M059J (cell line): ENCODE measurements around the gene STKLD1. TPM values are rescaled to one million over a fixed set of nuclear protein-coding genes. Genes with fewer than 3 reads are reported as not detected.
"Not testable (repeated sequence)": the region's sequence is repeated elsewhere in the genome, so short reads cannot be mapped to it uniquely, and the experiment has no call there.

Experiments
- DNase-seq: peaks from one replicate; pipeline ENCODE4 v3.0.0-alpha.2; 2012; ENCODE audit warnings: low read depth
- total RNA-seq: library from RNA; depleted of rRNA; stranded (reverse); fragments of >200 nt; shearing (Covaris generic); gene quantifications from 2 replicates; pipeline ENCODE4 v1.2.3, GENCODE V29; 2014; rRNA removed

Gene STKLD1
- total RNA-seq, 1 experiment from 2014 or later: not detected

DNA sequence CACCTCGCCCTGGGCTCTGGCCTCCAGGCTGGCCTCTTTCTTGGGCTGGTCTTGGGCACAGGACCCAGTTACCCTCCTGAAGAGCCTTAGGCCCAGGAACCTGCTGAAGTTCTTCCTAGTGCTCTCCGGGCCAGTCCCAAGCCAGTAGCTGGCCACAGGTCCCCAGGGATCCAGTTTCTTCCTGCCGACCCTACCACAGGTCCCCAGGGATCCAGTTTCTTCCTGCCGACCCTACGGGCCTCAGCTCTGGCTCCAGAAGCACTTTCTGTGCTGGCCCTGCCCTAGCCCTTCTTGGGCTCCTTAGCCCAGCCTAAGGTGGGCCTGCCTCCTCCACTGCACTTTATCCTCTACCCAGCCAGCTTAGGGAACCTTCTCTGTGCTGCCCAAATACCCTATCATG lies 65.4 kb downstream of the STKLD1 start:
- no peak for DNase-seq

DNA sequence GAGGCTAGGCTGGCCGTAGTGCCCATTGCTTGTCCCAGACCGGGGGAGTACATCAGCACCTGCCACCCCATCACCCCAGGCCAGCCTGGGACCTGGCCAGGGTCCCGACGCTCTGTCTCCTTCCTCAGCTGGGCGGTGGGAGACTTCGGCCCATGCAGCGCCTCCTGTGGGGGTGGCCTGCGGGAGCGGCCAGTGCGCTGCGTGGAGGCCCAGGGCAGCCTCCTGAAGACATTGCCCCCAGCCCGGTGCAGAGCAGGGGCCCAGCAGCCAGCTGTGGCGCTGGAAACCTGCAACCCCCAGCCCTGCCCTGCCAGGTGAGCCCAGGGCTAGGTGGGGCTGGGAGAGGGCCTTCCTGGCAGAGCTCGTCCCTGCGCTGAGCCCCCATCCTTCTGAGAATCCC lies 67.1 kb downstream of the STKLD1 start:
- no peak for DNase-seq

DNA sequence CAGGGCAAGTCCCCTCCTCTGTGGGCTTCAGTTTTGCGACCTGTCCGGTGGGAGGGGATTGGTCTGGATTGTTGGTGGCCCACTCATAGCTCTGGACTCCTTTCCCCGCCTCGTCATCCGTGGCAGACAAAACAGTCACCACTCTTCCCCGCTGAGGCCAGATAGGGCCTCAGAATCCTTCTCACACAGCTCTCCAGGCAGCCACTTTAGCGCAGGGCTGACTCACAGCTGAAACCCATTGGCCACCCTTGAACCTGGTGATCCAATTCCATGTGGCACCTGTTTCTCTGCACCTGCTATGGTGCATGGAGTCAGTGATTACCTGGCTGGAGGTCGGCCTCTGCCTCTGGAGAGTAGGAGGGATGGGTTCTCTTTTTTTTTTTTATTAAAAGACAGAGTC lies 67.8 kb downstream of the STKLD1 start:
- DNase-seq: peak; percentile 39

DNA sequence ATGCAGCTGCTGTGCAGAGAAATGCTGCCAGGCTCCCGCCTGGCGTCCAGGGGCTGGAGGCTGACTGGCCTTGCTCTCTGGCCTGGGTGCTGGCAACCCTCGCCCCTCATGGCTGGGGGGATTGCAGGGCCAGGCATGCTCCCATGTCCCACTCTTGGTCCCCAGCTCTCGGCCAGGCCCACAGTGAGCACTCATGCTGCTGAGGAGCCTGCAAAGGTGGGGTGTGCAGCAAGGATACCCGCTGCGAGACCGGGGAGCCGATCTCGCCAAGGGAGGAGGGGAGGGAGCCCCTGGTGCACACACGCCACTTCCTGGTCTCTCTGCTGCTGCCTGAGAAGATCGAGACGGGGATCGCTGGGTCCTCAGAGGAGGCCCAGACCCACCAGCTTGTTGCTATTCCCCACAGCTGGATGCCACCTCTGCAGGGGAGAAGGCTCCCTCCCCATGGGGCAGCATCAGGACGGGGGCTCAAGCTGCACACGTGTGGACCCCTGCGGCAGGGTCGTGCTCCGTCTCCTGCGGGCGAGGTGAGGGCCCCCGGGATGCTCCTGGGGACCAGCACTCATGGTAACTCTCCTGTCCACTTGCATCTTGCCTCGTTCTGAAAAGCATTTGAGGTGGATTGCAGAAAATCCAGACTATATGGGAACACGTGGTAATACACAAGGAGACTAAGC lies 69.3 kb downstream of the STKLD1 start:
- DNase-seq: no peak

DNA sequence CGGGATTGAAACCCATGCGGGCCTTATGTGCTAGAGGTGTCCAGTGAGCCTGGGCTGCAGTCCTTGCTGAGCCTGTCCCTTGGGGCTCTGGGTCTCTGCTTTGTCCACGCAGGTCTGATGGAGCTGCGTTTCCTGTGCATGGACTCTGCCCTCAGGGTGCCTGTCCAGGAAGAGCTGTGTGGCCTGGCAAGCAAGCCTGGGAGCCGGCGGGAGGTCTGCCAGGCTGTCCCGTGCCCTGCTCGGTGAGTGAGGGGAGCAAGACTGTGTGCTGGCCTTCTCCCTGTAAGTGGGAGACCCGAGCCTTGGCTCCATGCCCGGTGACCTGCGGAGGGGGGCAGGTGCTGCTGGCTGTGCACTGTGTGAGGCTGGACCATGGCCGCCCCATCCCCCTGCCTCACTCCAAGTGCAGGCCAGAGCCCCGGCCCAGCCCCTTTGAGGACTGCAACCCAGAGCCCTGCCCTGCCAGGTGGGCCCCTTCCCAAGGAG lies 72.4 kb downstream of the STKLD1 start:
- DNase-seq: peak; percentile 22

DNA sequence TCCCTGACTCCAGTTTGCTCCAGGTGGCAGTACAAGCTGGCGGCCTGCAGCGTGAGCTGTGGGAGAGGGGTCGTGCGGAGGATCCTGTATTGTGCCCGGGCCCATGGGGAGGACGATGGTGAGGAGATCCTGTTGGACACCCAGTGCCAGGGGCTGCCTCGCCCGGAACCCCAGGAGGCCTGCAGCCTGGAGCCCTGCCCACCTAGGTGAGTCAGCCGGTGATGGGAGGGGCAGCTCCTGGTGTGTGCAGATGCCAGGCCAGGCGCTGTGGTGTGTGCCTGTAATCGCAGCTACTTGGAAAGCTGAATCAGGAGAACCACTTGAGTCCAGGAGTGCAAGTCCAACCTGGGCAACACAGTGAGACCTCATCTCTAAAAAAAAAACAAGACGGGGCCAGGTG lies 73.6 kb downstream of the STKLD1 start:
- DNase-seq: peak; percentile 78

DNA sequence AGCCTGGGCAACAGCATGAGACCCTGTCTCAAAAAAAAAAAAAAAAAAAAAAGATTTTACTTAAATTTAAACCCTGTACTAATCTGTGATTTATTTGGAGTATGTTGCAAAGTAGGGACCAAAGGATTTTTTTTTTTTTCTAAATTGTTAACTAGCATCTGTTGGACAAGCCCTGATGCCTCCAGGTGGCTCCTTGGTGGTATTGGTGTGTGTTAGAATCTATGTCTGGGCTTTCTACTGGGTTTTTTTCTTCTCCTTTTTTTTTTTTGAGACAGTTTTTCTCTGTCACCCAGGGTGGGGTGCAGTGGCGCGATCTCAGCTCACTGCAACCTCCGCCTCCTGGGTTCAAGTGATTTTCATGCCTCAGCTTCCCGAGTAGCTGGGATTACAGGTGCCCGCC lies 75.7 kb downstream of the STKLD1 start:
- not testable (repeated sequence) for DNase-seq

DNA sequence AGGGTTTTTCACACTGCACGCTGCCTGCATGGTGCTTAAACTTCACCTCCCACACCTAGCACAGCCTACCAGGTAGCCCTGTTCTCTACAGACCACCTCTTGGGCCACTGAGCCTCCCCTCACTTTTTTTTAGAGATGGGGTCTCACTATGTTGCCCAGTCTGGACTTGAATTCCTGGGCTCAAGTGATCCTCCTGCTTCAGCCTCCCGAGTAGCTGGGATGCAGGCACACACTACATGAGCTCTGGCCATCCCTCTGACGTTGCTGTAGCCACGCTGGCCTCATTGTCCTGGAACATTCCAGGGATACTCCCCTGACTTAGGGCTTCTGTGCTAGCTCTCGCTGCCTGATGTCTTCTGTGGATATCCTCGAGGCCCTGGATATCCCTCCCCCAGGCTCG lies 76.4 kb downstream of the STKLD1 start:
- DNase-seq: no peak

DNA sequence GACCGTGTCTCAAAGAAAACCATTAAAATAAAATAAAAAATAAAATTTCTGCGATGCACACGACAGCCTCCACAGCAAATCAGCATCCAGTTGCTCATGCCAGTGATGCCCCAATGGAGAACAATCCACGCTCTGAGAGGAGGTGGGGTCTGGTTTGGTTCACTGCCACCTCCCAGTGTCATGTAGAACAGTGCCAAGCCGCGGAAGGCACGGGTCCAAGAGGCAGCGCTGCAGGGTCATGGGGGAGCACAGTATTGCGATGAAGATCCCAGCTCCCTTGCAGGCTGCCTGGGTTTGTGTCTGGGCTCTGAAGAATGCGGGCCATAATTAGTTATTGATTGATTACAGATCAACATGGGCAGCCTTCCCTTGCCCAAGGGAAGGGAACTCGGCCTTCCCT lies 77.5 kb downstream of the STKLD1 start:
- peak; percentile 30 for DNase-seq

DNA sequence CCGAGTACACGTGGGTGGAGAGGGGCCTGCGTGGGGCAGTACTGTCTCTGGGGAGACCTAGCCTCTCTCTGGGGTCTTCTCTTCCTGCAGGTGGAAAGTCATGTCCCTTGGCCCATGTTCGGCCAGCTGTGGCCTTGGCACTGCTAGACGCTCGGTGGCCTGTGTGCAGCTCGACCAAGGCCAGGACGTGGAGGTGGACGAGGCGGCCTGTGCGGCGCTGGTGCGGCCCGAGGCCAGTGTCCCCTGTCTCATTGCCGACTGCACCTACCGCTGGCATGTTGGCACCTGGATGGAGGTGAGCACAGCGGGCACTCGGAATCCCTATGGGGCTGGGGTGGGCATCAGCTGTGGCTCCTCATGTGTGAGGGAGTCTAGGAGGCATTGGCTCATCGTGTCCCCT lies 78.2 kb downstream of the STKLD1 start:
- DNase-seq: no peak

DNA sequence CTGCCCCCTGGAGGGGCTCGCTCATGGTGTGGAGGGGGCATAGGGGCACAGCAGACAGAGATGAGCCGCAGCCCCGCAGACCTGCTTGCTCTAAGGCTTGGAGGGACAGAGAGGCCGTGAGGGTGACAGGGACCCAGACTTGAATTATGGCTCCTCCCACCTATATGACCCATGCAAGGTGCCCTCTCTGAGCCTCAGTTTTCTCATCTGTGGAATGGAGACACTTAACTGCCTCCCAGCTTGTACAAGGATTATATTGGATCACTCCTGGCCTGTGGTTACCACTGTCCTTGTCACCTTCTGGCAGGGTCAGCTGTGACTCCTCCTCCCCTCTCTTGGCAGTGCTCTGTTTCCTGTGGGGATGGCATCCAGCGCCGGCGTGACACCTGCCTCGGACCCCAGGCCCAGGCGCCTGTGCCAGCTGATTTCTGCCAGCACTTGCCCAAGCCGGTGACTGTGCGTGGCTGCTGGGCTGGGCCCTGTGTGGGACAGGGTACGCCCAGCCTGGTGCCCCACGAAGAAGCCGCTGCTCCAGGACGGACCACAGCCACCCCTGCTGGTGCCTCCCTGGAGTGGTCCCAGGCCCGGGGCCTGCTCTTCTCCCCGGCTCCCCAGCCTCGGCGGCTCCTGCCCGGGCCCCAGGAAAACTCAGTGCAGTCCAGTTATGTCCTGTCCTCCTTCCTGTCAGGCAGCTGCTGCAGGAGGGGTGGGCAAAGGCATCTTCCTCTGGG lies 78.9 kb downstream of the STKLD1 start:
- no peak for DNase-seq

Other genes starting within 250 kb of the STKLD1 start
- 0.05 and 0.44 TPM in 2 replicates for gene GBGT1, start 212.5 kb upstream of the STKLD1 start, total RNA-seq
- not detected in 2 replicates for gene OBP2B, start 167.1 kb upstream of the STKLD1 start, total RNA-seq
- not detected in 2 replicates for gene ABO, start 101.2 kb upstream of the STKLD1 start, total RNA-seq
- 4.2 and 12.8 TPM in 2 replicates for gene SURF6, start 40.2 kb upstream of the STKLD1 start, total RNA-seq
- gene MED22, start 28.2 kb upstream of the STKLD1 start, total RNA-seq: 27.8 and 38.9 TPM in 2 replicates
- 1,496 and 1,702 TPM in 2 replicates for gene RPL7A, start 28.1 kb upstream of the STKLD1 start, total RNA-seq
- 26.1 and 29.3 TPM in 2 replicates for gene SURF1, start 19.9 kb upstream of the STKLD1 start, total RNA-seq
- 19.8 and 23.5 TPM in 2 replicates for gene SURF2, start 19.8 kb upstream of the STKLD1 start, total RNA-seq
- gene SURF4, start 306 bp upstream of the STKLD1 start, total RNA-seq: 407 and 555 TPM in 2 replicates
- 17.2 and 21.2 TPM in 2 replicates for gene REXO4, start 41.6 kb downstream of the STKLD1 start, total RNA-seq
- 0.20 TPM in 1 of 2 replicates, not detected in the other for gene ADAMTS13, start 46.0 kb downstream of the STKLD1 start, total RNA-seq
- gene CACFD1, start 83.6 kb downstream of the STKLD1 start, total RNA-seq: 2.6 and 6.6 TPM in 2 replicates
- gene SLC2A6, start 102.7 kb downstream of the STKLD1 start, total RNA-seq: 12.2 and 14.6 TPM in 2 replicates
- gene MYMK, start 148.6 kb downstream of the STKLD1 start, total RNA-seq: not detected in 2 replicates
- 0.07 and 0.10 TPM in 2 replicates for gene ADAMTSL2, start 158.3 kb downstream of the STKLD1 start, total RNA-seq
- not detected in 2 replicates for gene FAM163B, start 233.0 kb downstream of the STKLD1 start, total RNA-seq